Hepatocyte (in vitro differentiated cells): ENCODE measurements around the gene RAD51AP2.

Experiments used
- EZH2 ChIP-seq: fragments of 200-600 bp; sonication (generic); IDR thresholded peaks from 2 replicates; pipeline ENCODE4 v1.6.1; 2016; ENCODE audit warnings: antibody characterized with exemption, mild to moderate bottlenecking, borderline replicate concordance
- EZH2phosphoT487 ChIP-seq: fragments of 200-600 bp; sonication (generic); IDR thresholded peaks from one replicate; pipeline ENCODE4 v1.6.1; 2018; ENCODE audit warnings: antibody characterized with exemption, mild to moderate bottlenecking, low read depth, moderate library complexity; ENCODE audit not compliant: unreplicated experiment, severe bottlenecking
- TF ChIP-seq, protein P1 (sequence below): fragments of 200-600 bp; sonication (generic); IDR thresholded peaks from 2 replicates; pipeline ENCODE4 v1.5.1; 2016; ENCODE audit warnings: antibody characterized with exemption, mild to moderate bottlenecking; ENCODE audit not compliant: poor library complexity

- TF ChIP-seq, protein P1, sequence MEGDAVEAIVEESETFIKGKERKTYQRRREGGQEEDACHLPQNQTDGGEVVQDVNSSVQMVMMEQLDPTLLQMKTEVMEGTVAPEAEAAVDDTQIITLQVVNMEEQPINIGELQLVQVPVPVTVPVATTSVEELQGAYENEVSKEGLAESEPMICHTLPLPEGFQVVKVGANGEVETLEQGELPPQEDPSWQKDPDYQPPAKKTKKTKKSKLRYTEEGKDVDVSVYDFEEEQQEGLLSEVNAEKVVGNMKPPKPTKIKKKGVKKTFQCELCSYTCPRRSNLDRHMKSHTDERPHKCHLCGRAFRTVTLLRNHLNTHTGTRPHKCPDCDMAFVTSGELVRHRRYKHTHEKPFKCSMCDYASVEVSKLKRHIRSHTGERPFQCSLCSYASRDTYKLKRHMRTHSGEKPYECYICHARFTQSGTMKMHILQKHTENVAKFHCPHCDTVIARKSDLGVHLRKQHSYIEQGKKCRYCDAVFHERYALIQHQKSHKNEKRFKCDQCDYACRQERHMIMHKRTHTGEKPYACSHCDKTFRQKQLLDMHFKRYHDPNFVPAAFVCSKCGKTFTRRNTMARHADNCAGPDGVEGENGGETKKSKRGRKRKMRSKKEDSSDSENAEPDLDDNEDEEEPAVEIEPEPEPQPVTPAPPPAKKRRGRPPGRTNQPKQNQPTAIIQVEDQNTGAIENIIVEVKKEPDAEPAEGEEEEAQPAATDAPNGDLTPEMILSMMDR = no peak
- no peak for TF ChIP-seq EZH2
- TF ChIP-seq EZH2phosphoT487 = no peak
Observed at GRCh38 chr2:17540093-17540812, 22.0 kb upstream of the RAD51AP2 start, which contains the start of gene VSNL1.
